GM11168 (cell line): ENCODE measurements around the gene ZNF774.
"Not testable (repeated sequence)": the region's sequence is repeated elsewhere in the genome, so short reads cannot be mapped to it uniquely, and the experiment has no call there.

Experiments used
- in situ Hi-C: fragments of 300-500 bp; cut with MboI; formaldehyde crosslinking; loops from one replicate; pipeline ENCODE4 v1.12.0; 2022; ENCODE audit warnings: low sequenced_read_pairs; ENCODE audit not compliant: unreplicated experiment

ZNF774 gene

DNA sequence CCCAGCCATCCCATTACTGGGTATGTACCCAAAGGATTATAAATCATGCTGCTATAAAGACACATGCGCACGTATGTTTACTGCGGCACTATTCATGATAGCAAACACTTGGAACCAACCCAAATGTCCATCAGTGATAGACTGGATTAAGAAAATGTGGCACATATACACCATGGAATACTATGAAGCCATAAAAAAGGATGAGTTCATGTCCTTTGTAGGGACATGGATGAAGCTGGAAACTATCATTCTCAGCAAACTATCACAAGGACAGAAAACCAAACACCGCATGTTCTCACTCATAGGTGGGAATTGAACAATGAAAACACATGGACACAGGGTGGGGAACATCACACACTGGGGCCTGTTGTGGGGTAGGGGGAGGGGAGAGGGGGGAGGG is 58.2 kb downstream of the ZNF774 start:
- in situ Hi-C loops: not testable (repeated sequence)

DNA sequence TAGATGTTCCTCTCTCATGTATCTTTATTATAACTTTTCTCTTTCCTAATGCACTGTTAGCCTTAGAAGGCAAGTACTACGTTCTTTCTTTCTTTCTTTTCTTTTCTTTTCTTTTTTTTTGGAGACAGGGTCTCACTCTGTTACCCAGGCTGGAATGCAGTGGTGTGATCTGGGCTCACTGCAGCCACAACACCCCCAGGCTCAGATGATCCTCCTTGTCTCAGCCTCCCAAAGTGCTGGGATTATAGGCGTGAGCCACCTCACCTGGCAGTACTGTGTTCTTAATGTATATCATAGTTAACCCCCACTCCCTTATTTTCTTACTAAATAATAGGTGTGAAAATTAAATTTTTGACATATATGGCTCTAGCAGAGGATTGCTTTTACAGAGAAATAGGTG is 59.1 kb downstream of the ZNF774 start:
- in situ Hi-C loops: no loop called here
